IPS-18c (cell line): Measurements from ENCODE around the gene CT45A7.
"Not testable (repeated sequence)": the region's sequence is repeated elsewhere in the genome, so short reads cannot be mapped to it uniquely, and the experiment has no call there.

Experiments
- H3K4me3 ChIP-seq: 2 replicates; pipeline ENCODE4 v1.7.0; 2013; ENCODE audit warnings: low read depth, mild to moderate bottlenecking, low read length, moderate library complexity; ENCODE audit not compliant: insufficient read depth
- H3K9me3 ChIP-seq: one replicate; pipeline ENCODE4 v1.6.1; 2013; ENCODE audit warnings: mild to moderate bottlenecking, low read length, moderate library complexity; ENCODE audit not compliant: control insufficient read depth, insufficient read depth

Gene CT45A7, protein sequence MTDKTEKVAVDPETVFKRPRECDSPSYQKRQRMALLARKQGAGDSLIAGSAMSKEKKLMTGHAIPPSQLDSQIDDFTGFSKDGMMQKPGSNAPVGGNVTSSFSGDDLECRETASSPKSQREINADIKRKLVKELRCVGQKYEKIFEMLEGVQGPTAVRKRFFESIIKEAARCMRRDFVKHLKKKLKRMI

DNA sequence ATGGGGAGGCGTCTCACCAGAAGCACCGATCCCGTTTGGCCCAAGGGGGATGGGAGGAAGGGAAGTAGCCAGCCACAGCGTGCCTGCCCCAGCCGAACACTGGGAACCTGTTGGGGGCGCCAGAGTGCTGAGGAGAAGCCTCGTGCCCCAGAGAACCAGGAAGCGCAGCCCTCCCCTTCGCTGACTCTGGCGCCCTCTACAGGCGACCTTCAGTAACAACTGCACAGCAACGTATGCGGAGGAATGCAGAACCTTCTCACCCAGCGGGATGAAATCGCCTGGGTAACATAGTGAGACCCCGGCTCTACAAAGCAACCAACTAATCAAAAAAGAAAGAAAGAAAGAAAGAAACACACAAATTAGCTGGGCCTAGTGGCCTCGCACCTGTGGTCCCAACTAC lies at the start of gene CT45A7:
CT45A7 (minus strand) TSS at position 101 of the 400 bp plus-strand sequence. CDS start 3,747 bp downstream, outside the sequence.
- H3K9me3 ChIP-seq, H3K4me3 ChIP-seq: not testable (repeated sequence)

DNA sequence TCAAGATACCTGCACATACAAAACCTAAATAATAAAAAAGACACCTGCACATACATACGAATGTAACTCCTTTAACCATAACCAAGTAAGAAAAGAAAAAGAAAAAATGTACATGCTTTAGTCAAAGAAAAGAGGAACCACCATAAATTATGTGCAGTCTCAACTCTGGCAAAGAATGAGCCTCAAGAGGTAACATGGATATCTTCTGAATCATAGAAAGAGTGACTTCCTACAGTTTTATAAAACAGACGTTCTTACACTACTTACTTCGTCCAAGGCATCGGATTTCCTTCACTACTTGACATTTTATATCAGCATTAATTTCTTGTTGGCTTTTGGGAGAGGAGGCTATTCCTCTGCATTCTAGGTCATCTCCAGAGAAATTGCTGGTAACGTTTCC lies 45.7 kb upstream of the CT45A7 start:
- not testable (repeated sequence) for H3K4me3 ChIP-seq, H3K9me3 ChIP-seq

DNA sequence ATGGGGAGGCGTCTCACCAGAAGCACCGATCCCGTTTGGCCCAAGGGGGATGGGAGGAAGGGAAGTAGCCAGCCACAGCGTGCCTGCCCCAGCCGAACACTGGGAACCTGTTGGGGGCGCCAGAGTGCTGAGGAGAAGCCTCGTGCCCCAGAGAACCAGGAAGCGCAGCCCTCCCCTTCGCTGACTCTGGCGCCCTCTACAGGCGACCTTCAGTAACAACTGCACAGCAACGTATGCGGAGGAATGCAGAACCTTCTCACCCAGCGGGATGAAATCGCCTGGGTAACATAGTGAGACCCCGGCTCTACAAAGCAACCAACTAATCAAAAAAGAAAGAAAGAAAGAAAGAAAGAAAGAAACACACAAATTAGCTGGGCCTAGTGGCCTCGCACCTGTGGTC lies 34.6 kb upstream of the CT45A7 start, which contains the start of gene CT45A9:
CT45A9 (minus strand) TSS at position 101 of the 400 bp plus-strand sequence. CDS start 3,751 bp downstream, outside the sequence.
- H3K9me3 ChIP-seq, H3K4me3 ChIP-seq: not testable (repeated sequence)

DNA sequence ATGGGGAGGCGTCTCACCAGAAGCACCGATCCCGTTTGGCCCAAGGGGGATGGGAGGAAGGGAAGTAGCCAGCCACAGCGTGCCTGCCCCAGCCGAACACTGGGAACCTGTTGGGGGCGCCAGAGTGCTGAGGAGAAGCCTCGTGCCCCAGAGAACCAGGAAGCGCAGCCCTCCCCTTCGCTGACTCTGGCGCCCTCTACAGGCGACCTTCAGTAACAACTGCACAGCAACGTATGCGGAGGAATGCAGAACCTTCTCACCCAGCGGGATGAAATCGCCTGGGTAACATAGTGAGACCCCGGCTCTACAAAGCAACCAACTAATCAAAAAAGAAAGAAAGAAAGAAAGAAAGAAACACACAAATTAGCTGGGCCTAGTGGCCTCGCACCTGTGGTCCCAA lies 17.4 kb upstream of the CT45A7 start, which contains the start of gene CT45A8:
CT45A8 (minus strand) TSS at position 101 of the 400 bp plus-strand sequence. CDS start 3,755 bp downstream, outside the sequence.
- H3K9me3 ChIP-seq: not testable (repeated sequence)

DNA sequence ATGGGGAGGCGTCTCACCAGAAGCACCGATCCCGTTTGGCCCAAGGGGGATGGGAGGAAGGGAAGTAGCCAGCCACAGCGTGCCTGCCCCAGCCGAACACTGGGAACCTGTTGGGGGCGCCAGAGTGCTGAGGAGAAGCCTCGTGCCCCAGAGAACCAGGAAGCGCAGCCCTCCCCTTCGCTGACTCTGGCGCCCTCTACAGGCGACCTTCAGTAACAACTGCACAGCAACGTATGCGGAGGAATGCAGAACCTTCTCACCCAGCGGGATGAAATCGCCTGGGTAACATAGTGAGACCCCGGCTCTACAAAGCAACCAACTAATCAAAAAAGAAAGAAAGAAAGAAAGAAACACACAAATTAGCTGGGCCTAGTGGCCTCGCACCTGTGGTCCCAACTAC lies 17.2 kb downstream of the CT45A7 start, which contains the start of gene CT45A2:
CT45A2 (minus strand) TSS at position 101 of the 400 bp plus-strand sequence. CDS start 3,747 bp downstream, outside the sequence.
- H3K9me3 ChIP-seq, H3K4me3 ChIP-seq: not testable (repeated sequence)

More for the DNA sequence above, 17.4 kb upstream of the CT45A7 start, which contains the start of gene CT45A8:
- not testable (repeated sequence) for H3K4me3 ChIP-seq

DNA sequence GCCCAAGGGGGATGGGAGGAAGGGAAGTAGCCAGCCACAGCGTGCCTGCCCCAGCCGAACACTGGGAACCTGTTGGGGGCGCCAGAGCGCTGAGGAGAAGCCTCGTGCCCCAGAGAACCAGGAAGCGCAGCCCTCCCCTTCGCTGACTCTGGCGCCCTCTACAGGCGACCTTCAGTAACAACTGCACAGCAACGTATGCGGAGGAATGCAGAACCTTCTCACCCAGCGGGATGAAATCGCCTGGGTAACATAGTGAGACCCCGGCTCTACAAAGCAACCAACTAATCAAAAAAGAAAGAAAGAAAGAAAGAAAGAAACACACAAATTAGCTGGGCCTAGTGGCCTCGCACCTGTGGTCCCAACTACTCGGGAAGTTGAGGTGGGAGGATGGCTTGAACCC lies 34.4 kb downstream of the CT45A7 start, which contains the start of gene CT45A6:
CT45A6 (minus strand) TSS at position 101 of the 400 bp plus-strand sequence. CDS start 3,794 bp downstream, outside the sequence.
- not testable (repeated sequence) for H3K4me3 ChIP-seq, H3K9me3 ChIP-seq

DNA sequence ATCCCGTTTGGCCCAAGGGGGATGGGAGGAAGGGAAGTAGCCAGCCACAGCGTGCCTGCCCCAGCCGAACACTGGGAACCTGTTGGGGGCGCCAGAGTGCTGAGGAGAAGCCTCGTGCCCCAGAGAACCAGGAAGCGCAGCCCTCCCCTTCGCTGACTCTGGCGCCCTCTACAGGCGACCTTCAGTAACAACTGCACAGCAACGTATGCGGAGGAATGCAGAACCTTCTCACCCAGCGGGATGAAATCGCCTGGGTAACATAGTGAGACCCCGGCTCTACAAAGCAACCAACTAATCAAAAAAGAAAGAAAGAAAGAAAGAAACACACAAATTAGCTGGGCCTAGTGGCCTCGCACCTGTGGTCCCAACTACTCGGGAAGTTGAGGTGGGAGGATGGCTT lies 51.7 kb downstream of the CT45A7 start, which contains the start of gene CT45A5:
CT45A5 (minus strand) TSS at position 101 of the 400 bp plus-strand sequence. CDS start 3,774 bp downstream, outside the sequence.
- H3K4me3 ChIP-seq, H3K9me3 ChIP-seq: not testable (repeated sequence)
